ENCODE results near the gene DHX34.
"Not testable (repeated sequence)": the region's sequence is repeated elsewhere in the genome, so short reads cannot be mapped to it uniquely, and the experiment has no call there.

Gene DHX34

GRCh38 chr19:47387623-47388022 lies 38.5 kb downstream of the DHX34 start:
- DNase-seq (ENCODE audit: low read depth): not testable (repeated sequence)

DNA sequence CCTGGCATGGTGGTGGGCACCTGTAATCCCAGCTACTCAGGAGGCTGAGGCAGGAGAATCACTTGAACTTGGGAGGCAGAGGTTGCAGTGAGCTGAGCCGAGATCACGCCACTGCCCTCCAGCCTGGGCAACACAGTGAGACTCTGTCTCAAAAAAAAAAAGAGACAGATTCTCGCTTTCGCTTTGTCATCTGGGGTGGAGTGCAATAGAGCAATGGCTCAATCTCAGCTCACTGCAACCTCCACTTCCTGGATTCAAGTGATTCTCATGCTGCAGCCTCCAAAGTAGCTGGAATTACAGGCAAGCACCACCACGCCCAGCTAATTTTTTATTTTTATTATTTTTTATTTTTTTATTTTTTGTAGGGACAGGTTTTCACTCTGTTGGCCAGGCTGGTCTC lies 39.6 kb downstream of the DHX34 start:
- DNase-seq (ENCODE audit: low read depth): not testable (repeated sequence)

- DNase-seq (ENCODE audit: low read depth): no peak
These were observed 40.0 kb downstream of the DHX34 start for GRCh38 chr19:47389150-47389556.

DNA sequence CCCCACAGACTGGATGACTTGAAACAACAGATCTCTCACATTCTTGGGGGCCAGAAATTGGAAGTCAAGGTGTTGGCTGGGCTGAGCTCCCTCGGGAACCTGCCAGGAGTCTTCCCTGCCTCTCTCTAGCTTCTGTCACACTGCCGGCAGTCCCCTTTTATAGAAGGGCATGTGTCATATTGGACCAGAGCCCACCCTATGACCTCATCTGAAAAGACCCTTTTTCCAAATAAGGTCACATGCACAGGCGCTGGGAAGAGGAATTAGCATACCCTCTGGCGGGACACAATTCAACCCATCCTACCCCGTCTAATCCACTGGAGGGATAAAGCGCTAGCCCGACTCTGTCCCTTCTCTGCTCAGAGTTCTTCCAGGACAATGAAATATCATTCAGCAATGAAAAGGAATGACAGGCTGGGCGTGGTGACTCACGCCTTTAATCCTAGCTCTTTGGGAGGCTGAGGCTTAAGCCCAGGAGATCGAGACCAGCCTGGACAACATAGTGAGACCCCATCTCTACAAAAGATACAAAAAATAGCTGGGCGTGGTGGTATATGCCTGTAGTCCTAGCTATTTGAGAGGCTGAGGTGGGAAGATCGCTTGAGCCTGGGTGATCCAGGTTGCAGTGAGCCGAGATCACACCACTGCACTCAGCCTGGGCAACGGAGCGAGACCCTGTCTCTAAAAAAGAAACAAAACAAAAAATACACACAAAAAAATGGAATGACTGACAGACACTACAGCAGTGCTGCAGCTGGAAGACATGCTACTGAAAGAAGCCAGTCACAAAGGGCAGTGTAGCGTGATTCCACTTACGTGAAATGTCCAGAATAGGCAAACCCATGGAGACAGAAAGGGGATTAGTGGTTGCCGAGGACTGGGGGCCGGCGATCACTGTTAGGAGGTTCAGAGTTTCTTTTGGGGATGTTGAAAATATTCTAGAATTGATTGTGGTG lies 41.7 kb downstream of the DHX34 start:
- DNase-seq (ENCODE audit: low read depth): no peak

GRCh38 chr19:47391510-47392223 lies 42.6 kb downstream of the DHX34 start:
- peak; percentile 28 for DNase-seq (ENCODE audit: low read depth)

DNA sequence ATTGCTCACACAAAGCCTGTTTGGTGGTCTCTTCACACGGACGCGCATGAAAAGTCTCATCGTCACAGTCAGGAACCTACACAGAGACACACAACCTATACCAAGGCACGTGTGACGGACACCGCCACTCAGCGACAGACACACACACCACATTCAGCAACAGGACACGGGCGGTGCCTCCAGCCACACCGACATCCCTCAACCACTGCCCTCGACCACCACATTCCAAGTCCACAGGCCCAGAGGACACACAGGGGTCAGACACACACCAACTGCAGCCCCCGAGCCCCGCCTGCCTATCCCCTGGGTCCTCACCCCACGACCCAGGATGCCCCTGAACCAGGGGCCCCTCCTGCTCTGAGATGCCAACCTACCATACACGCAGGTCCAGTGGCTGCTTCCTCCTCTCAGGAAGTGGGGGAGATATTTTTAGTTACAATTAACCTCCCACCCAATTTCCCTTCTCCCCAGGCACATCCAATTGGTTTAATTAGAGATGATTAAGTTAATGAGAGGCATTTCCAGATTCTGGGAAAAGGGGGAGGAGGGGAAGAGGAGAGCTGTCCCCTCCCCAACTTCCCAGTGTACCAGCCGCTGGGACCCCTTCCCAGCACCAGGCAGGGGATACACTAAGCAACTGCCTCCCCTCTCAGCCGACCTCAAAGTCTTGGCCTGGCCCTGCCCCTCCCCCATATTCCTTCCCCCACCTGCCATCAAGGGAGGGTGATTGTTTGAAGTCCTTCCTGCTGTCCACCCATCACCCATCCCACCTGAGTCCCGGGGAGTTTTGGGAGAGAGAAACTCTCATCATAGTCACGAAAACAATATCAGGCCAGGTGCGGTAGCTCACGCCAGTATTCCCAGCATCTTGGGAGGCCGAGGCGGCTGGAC lies 49.8 kb downstream of the DHX34 start:
- no peak for DNase-seq (ENCODE audit: low read depth)

DNA sequence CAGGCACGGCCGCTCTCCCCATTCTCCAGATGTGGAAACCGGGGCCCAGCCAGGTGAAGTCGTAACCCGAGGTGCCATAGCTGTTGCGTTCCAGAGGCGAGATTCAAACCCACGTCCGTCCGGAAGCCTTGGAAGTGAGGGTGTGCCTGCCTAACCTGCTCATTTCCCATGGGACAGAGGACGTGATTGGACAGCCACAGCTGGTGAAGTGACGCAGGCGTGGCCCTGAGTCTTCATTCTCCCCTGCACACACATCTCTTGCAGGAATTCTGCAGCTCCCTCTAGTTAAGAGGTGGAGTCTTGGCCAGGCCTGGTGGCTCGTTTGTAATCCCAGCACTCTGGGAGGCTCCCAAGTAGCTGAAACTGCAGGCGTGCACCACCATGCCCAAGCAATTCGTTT lies 53.4 kb downstream of the DHX34 start:
- no peak for DNase-seq (ENCODE audit: low read depth)

DNA sequence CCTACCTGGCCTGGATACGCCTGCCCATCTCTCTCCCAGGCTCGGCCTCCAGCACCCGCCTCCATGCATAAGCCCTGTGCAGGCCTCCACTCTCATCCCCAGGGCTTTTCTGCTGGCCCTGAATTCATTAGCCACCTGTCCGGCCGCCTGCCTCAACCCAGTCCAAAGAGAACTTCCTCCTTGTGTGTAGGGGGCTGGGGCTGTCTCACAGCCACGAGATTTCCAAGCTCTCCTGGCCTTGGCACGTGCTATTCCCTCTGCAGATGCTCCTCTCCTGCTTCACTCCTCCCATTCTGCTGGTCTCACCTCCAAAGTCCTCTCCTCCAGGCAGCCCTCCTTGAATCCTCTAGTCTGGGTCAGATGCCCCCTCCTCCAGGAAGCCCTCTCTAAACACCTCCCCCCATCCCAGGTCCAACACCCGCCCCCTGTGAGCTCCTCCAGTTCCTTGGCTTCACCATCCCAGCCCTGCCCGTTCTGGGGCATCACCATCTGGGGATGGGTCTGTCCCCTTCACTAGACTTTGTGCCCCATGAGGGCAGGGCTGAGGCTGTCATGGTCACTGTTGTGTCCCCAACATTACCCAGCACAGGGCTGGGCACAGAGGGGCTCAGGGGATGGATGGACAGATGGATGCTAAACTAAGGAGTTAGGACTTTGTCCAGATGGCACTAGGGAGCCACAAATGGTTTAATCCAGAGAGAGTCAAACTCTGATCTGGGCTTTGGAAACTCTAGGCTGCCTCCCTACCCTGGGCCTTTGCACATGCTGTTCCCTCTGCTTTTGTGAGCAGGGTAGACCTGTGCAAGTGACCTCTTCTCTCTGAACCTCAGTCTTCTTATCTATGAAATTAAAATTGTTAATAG lies 55.5 kb downstream of the DHX34 start:
- DNase-seq (ENCODE audit: low read depth): no peak

GRCh38 chr19:47405197-47405550 lies 56.1 kb downstream of the DHX34 start:
- no peak for DNase-seq (ENCODE audit: low read depth)

DNA sequence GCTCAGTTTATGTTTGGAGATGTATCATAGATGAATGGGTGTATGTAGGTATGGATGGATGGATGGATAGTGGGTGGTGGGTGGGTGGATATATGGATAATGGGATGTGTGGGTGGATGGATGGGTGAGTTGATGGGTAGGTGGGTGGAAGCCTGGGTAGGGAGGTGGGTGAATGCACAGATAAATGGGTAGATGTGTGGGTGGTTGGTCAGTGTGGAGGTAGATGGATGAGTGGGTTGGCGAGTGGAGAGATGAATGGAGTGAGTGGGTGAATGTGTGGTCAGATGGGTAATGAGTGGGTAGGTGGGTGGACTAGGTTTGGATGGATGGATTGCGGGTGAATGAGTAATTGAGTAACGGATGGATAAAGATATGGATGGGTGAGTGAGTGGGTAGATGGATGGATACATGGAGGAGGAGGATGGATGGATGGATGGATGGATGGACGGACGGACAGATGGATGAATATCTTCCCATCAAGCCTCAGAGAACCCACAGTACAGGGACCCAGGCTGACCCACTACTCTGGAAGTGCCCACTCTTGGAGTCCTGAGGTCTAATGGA lies 56.8 kb downstream of the DHX34 start:
- no peak for DNase-seq (ENCODE audit: low read depth)

DNA sequence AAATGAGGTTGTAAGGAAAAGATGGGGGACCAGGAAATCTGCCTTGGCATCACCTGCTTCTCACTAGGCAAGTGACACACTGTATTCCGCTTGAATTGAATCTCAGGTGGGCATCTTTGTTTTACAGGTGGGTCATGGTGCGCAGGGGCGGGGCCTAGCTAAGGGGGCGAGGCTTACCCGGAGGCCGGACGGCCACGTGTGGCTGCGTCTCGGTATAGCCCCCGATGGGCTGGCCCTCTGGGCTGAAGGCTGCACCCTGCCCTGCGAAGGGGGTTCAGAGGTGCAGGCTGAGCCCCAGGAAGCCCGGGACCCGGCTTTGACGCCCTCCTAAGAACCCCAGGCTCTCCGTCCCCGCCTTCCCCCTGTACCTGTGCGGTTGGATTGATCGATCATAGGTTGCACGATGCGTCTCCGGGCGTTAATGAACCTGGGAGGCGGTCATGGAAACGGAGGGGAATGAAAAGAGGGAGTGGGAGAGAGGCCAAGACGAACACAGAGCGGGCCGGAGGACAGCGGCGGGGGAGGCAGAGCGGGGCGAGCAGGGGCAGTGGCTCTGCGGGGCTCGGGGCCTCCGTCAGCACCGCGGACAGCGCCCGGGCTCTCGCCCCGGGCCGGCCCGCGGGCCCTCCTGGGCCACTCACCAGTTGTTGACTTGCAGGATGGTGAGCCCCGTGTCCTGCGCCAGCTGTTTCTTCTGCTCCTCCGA lies 57.7 kb downstream of the DHX34 start:
- no peak for DNase-seq (ENCODE audit: low read depth)

- no peak for DNase-seq (ENCODE audit: low read depth)
These were observed 58.3 kb downstream of the DHX34 start for GRCh38 chr19:47407417-47407774.

DNA sequence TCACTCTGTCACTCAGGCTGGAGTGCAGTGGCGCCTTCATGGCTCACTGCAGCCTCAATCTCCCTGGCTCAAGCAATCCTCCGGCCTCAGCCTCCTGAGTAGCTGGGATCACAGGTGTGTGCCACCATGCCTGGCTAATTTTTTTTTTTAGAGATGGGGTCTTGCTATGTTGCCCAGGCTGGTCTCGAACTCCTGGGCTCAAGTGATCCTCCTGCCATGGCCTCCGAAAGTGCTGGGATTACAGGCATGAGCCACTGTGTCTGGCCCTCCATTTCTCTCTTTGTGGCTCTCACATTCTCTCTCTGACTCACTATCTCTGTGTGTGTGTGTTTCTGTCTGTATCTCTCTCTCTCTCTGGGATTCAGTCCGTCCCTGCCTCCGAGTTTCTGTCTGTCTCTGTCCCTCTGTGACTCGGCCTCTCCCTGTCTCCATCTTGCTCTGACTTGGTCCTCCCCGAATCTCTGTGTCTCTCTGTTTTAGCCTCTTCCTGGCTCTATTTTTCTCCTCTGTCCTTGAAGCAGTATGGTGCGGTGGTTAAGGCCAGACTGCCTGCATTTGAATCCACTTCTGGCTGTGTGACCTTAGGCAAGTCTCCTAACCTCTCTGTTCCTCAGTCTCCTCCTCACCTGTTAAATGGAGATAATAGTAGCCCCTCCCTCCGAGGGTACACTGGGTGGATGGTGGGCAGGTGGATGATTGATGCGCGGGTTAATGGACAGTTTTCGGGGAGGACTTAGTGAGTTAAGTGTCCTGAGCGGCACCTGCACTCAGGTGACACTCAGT lies 59.2 kb downstream of the DHX34 start:
- no peak for DNase-seq (ENCODE audit: low read depth)

DNA sequence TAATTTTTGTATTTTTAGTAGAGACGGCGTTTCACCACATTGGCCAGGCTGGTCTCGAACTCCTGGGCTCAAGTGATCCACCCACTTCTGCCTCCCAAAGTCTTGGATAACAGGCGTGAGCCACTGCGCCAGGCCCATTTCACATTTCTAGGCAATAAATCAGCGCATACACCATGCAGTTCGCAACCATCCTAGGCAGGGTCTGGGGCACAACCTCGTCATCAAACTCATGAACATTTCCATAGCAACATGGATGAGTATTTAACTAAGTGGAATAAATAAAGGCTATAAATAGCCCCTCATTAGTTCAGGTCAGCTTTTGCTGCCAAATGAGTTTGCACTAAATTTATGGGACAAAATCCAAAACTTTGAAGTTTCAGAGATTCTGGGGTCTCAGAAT lies 62.0 kb downstream of the DHX34 start:
- no peak for DNase-seq (ENCODE audit: low read depth)

DNA sequence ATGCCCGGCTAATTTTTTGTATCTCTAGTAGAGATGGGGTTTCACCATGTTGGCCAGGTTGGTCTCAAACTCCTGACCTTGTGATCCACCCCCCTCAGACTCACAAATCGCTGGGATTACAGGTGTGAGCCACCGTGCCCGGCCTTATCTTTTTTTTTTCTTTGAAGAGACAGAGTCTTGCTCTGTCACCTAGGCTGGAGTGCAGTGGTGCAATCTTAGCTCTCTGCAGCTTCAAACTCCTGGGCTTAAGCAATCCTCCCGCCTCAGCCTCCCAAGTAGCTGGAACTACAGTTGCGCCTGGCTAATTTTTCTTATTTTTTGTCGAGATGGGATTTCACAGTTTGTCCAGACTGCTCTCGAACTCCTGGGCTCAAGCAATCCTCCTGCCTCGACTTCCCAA lies 62.6 kb downstream of the DHX34 start:
- DNase-seq (ENCODE audit: low read depth): not testable (repeated sequence)

DNA sequence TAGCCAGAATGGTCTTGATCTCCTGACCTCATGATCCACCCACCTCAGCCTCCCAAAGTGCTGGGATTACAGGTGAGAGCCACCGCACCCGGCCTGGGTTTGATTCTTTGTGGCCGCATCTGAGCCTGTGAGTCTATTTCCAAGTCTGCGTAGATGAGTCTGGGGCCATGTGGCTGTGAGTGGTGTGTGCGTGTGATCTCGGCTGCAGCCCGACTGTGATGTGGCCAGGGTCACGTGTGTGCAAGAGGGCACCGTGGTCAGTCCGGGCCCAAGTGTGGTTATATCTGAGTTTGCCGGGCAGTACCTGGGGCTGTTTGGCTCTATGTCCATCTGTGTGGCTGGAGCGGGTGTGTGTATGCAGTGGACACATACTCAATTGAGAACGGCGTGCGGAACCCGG lies 64.8 kb downstream of the DHX34 start:
- no peak for DNase-seq (ENCODE audit: low read depth)

DNA sequence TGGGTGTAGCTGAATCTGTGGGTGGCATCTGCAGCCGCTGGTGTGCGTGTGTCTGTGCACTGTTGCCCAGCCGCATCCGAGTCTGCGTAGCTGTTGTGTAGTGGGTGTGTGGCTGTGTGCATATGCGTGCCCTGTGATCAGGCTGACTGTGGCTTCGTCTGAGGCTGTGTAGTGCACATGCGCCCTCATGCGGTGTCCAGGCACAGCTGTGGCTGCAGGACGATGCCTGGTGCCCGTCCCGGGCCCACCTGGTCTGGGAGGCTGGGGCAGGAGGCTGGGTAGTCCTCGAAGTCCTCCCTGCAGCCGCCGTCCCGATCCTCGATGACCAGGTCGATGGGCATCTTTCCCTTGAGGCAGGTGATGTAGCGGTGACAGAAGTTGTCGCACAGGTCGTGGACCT lies 65.4 kb downstream of the DHX34 start:
- DNase-seq (ENCODE audit: low read depth): no peak

DNA sequence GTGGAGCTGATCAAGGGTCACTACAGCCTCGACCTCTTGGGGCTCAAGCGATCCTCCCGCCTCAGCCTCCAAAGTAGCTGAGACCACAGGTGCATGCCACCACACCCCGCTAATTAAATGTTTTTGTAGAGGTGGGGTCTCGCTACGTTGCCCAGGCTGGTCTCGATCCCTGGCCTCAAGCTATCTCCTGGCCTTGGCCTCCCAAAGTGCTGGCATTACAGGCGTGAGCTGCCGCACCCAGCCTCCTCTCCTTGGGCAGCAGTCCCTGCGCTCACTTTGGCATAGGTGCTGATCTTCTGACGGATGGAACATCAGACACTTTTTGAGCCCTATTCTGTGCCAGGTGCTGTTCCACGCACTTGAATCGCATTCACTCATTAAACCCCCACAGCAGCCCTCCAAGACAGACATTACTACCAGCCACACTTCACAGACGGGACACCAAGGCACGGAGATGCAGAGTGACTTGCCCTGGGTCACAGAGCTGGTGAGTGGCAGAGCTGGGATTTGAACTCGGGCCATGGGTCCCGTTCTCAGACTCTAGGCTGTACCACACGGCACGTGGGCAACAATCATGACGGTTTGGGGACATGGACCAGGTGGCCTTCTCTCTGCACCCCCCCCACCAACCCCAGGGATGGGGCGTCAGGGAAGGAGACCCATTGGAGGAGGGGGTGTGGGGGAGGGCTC lies 67.0 kb downstream of the DHX34 start:
- no peak for DNase-seq (ENCODE audit: low read depth)

DNA sequence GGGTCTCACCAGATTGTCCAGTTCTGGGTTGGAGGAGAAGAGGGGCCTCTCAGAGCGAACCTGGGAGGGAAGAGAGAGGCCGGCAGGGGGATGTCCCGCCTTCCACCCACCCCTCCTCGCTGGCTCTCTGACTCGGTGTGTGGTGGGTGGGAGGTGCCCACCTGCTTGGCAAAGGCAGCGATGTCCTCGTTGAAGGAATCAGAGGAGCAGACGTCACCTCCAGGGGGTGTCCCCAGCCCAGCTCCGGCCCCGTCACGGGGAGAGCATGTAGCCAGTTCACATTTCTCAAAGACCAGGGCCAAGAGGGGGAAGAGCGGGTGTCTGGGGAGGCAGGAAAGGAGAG lies 67.5 kb downstream of the DHX34 start:
- DNase-seq (ENCODE audit: low read depth): no peak

All from HS-5 (cell line).